ENCODE data around the gene FOXK1. TPM values are rescaled to one million over a fixed set of nuclear protein-coding genes. Genes with fewer than 3 reads are reported as not detected.

Gene FOXK1
- polyA plus RNA-seq, 3 donors, result 11.1 to 14.4 (median 11.9) TPM

- no peak for DNase-seq (ENCODE audit: low read depth in 3 of 3, low spot score in 2 of 3)
These were observed 36.0 kb downstream of the FOXK1 start for GRCh38 chr7:4718075-4718474.

GRCh38 chr7:4720225-4720624 lies 38.1 kb downstream of the FOXK1 start:
- no peak for DNase-seq (ENCODE audit: low read depth in 3 of 3, low spot score in 2 of 3)

GRCh38 chr7:4722308-4722707 lies 40.2 kb downstream of the FOXK1 start:
- DNase-seq (ENCODE audit: low read depth in 3 of 3, low spot score in 2 of 3), result no peak

- no peak for DNase-seq (ENCODE audit: low read depth in 3 of 3, low spot score in 2 of 3)
These were observed 41.0 kb downstream of the FOXK1 start for GRCh38 chr7:4722960-4723630.

- no peak for DNase-seq (ENCODE audit: low read depth in 3 of 3, low spot score in 2 of 3)
These were observed 42.5 kb downstream of the FOXK1 start for GRCh38 chr7:4724648-4725013.

GRCh38 chr7:4725014-4725849 lies 43.1 kb downstream of the FOXK1 start:
- peak in 1 of 3 donors; percentile 68 for DNase-seq (ENCODE audit: low read depth in 3 of 3, low spot score in 2 of 3)

GRCh38 chr7:4725850-4726450 lies 43.9 kb downstream of the FOXK1 start:
- no peak for DNase-seq (ENCODE audit: low read depth in 3 of 3, low spot score in 2 of 3)

GRCh38 chr7:4726566-4726965 lies 44.5 kb downstream of the FOXK1 start:
- DNase-seq (ENCODE audit: low read depth in 3 of 3, low spot score in 2 of 3), result no peak

- no peak for DNase-seq (ENCODE audit: low read depth in 3 of 3, low spot score in 2 of 3)
These were observed 46.0 kb downstream of the FOXK1 start for GRCh38 chr7:4727914-4728705.

- DNase-seq (ENCODE audit: low read depth in 3 of 3, low spot score in 2 of 3), result no peak
These were observed 47.2 kb downstream of the FOXK1 start for GRCh38 chr7:4729266-4729665.

GRCh38 chr7:4730276-4730675 lies 48.2 kb downstream of the FOXK1 start:
- no peak for DNase-seq (ENCODE audit: low read depth in 3 of 3, low spot score in 2 of 3)

GRCh38 chr7:4730971-4731370 lies 48.9 kb downstream of the FOXK1 start:
- no peak for DNase-seq (ENCODE audit: low read depth in 3 of 3, low spot score in 2 of 3)

GRCh38 chr7:4731803-4732202 lies 49.7 kb downstream of the FOXK1 start:
- DNase-seq (ENCODE audit: low read depth in 3 of 3, low spot score in 2 of 3), result no peak

GRCh38 chr7:4733936-4734528 lies 51.9 kb downstream of the FOXK1 start:
- DNase-seq (ENCODE audit: low read depth in 3 of 3, low spot score in 2 of 3), result no peak

- DNase-seq (ENCODE audit: low read depth in 3 of 3, low spot score in 2 of 3), result no peak
These were observed 52.7 kb downstream of the FOXK1 start for GRCh38 chr7:4734587-4735345.

GRCh38 chr7:4737300-4737699 lies 55.2 kb downstream of the FOXK1 start:
- no peak for DNase-seq (ENCODE audit: low read depth in 3 of 3, low spot score in 2 of 3)

- no peak for DNase-seq (ENCODE audit: low read depth in 3 of 3, low spot score in 2 of 3)
These were observed 56.8 kb downstream of the FOXK1 start for GRCh38 chr7:4738711-4739527.

- DNase-seq (ENCODE audit: low read depth in 3 of 3, low spot score in 2 of 3), result no peak
These were observed 57.5 kb downstream of the FOXK1 start for GRCh38 chr7:4739528-4739992.

GRCh38 chr7:4740796-4741195 lies 58.7 kb downstream of the FOXK1 start:
- DNase-seq (ENCODE audit: low read depth in 3 of 3, low spot score in 2 of 3), result no peak
